Midbrain (tissue), 1 donor: Measurements from ENCODE around the gene GMPS.
"Not testable (repeated sequence)": the region's sequence is repeated elsewhere in the genome, so short reads cannot be mapped to it uniquely, and the experiment has no call there.

Source experiments
- DNase-seq: peaks from one replicate; lab custom pipeline; 2025; lab: John Stamatoyannopoulos, UW

The GMPS gene

DNA sequence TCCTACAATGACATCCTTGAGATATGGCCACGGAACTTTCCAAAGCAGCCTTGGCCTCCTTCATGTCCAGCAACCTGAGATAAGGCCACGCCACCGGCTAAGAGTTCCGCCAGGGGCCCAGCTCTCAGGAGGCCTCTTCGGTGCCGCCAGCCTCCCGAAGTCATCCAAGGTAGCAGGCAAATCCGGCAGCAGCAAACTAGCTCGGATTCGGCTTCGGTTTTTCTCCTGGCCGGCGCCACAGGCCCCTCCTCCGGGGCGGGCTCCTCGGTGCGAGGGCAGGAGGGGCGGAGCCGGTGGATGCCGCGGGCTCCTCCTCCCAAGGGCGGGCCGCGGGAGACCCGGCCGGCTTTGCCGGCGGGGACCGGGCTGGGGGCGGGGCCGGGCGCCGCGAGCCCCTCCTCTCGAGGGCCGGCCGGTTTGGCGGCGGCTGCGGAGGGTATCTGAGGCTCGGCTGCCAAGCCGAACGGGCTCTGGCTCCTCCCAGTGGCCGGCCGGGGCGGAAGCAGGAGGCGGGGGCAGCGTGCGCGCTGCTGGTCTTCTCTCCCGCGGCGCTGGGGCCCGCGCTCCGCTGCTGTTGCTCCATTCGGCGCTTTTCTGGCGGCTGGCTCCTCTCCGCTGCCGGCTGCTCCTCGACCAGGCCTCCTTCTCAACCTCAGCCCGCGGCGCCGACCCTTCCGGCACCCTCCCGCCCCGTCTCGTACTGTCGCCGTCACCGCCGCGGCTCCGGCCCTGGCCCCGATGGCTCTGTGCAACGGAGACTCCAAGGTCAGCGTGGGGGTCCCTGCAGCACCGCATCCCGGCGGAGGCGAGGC, at the start of gene GMPS:
Gene GMPS, plus strand, starts transcription at position 518 of the 812 bp plus-strand sequence. Its CDS starts 221 bp downstream, at position 739.
- peak; percentile 96 for DNase-seq

DNA sequence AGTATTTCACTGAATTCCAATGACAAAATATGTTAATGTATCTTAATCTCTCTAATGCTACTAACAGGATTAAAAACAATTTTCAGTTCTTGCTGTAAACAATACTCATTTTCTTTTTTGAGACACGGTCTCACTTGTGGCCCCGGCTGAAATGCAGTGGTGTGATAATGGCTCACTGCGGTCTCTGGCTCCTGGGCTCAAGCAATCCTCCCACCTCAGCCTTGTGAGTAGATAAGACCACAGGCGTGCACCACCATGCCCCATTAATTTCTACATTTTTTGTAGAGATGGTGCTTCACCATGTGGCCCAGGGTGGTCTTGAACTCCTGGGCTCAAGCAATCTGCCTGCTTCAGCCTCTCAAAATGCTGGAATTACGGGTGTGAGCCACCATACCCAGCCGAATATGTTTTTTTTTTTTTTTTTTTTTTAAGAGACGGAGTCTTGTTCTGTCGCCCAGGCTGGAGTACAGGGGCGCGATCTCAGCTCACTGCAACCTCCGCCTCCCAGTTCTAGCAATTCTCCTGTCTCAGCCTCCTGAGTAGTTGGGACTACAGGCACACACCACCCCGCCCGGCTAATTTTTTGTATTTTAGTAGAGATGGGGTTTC, 41.9 kb upstream of the GMPS start:
- not testable (repeated sequence) for DNase-seq

DNA sequence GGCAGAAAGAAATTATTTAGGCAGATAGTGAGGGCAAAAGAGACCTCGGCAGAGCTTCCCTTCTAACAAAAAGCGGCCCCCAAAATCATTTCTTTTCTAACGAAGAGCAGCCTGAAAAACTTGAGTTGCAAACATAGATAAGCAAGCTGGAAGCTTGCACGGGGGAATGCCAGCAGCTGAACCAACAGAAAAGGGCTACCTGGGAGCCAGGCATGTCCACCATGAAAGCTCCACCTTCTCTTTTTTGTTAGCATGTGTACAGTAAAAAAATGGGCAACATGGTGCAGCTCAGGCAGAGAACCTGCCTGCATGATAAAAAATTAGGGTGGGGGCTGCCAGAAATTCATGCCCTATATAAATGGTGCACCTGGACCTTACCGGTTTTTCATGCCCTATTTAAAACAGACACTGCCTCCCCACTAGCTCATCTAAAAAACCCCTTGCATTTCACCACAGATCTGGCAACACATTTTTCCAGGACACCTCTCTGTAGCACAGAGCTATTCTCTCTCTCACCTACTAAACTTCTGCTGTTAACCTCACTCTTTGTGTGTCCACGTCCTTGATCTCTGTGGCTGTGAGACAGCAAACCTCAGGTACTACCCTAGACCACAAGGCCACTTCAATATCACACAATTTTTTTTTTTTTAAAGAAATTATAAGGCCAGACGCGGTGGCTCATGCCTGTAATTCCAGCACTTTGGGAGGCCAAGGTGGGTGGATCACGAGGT, 34.9 kb upstream of the GMPS start:
- DNase-seq = no peak

- no peak for DNase-seq
Measured at GRCh38 chr3:155843569-155843968, 26.9 kb upstream of the GMPS start.

DNA sequence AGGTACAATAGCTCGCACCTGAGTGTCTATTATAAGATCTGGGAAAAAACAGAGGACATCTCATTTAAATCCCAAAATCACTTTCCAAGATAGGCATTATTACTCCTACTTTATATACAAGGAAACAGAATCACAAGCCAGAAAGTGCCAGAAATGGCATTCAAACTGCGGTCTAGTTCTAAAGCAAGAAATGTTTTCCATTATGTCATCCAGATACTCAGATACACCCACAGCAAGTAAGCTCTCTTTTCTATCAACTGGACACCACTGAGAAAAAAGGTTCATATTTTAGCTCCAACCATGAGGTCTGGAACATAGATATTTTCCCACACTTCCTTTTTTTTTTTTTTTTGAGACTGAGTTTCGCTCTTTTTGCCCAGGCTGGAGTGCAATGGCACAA, 24.3 kb upstream of the GMPS start:
- DNase-seq = no peak

DNA sequence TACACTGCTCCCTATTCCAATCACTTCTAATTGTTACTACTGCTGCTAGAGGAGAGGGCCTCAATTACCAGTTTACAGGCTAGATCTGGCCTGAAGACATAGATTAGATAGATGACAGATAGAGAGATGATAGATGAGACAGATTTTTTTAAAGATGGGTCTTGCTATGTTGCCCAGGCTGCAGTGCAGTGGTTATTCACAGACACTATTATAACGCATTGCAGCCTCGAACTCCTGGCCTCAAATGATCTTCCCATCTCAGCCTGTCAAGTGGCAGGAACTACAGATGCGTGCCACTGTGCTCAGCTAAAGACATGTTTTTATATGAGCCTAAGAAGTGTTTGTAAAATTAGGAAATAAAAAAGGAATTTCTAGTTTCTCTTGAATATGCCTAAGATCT, 22.5 kb upstream of the GMPS start:
- no peak for DNase-seq

DNA sequence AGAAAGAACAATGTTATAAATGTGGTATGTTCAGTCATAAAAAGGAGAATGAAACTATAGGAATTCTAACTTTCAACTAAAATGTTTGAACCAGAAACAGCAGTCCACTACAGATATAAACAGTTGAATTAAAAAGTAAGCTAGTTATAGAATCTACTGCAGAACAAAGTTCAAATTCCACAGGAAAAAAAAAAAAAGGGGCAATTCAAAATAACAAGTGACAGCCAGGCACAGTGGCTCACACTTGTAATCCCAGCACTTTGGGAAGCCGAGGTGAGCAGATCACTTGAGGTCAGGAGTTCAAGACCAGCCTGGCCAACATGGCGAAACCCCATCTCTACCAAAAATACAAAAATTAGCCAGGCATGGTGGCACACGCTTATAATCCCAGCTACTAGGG, 21.0 kb upstream of the GMPS start:
- not testable (repeated sequence) for DNase-seq

DNA sequence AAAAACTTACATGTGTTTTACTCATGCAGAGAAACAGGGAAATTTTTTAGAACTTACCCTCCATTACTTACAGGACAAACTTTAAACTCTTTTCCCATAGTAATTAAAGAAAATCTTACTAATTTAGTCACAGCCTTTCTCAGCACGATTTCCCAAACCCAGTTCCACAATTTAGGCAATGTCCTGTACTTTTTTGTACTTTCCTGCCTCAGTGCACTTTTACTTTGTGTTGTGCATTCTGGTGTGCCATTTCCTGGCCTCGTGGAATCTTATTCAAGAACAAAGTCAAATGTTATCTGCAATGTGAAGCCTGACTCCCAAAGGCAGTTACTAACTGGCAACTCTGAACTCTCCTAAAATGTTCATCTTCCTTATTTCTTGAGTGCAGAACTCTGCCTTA, 18.1 kb upstream of the GMPS start:
- DNase-seq = no peak

GRCh38 chr3:155853214-155854140, 17.0 kb upstream of the GMPS start:
- peak; percentile 47 for DNase-seq

- peak; percentile 100 for DNase-seq
Measured at GRCh38 chr3:155854141-155854940, 16.1 kb upstream of the GMPS start, which contains the start of gene SLC33A1. Gene SLC33A1, minus strand, starts transcription at chr3:155854427. Its CDS starts 430 bp downstream, at chr3:155853997.

DNA sequence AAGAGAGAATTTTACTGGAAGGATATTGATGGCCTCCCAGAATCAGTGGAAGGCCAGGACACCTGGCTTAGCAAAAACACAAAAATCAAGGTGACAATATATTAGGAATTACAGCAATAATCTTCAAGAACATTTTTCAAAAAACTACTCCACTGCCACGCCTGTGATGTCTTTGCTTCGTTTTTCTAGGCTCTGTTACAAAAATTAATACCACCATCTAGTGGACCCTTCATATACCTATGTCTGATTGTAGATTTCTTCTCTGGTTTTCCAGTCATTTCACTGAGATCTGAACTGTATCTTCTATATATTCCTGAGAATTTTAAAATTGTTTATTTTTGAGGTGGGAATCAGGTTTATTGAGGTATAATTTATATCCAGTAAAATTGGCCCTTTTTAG, 10.6 kb upstream of the GMPS start:
- no peak for DNase-seq

DNA sequence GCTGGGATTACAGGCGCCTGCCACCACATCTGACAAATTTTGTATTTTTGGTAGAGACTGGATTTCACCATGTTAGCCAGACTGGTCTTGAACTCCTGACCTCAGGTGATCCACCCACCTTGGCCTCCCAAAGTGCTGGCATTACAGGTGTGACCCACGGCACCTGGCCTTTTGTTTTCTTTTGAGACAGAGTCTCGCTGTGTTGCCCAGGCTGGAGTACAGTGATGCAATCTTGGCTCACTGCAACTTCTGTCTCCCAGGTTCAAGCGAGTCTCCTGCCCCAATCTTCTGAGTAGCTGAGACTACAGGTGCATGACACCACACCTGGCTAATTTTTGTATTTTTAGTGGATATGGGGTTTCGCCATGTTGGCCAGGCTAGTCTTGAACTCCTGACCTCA, 10.0 kb upstream of the GMPS start:
- DNase-seq = not testable (repeated sequence)

DNA sequence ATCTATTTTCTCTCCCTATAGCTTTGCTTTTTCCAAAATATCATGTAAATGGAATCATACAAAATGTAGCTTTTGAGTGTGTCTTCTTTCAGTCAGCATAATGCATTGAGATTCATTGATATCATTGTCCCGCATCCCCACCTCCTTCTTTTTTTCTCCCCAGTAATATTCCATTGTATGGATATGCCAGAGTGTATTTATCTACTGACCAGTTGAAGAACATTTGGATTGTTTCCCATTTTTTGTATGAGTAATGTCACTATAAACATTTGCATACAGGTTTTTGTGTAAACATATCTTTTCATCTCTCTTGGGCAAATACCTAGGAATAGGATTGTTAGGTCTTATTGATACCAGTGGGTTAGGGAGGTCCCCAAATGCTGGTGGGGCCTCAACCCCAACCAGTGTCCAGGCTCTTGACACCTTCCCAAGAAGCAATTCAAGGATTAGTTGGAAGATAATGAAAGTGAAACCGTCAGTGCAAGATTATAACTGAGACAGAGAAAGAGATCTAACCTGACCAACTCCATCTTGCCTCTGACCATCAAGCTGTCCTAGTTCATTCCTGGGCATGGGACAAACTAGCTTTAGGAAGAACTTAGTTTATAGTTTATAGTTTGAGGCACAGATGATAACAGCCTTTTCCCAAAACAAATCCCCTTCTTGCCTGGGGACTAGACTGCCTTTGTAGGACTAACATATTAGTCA, 8.8 kb upstream of the GMPS start:
- no peak for DNase-seq

- not testable (repeated sequence) for DNase-seq
Measured at GRCh38 chr3:155862290-155862982, 8.0 kb upstream of the GMPS start.

DNA sequence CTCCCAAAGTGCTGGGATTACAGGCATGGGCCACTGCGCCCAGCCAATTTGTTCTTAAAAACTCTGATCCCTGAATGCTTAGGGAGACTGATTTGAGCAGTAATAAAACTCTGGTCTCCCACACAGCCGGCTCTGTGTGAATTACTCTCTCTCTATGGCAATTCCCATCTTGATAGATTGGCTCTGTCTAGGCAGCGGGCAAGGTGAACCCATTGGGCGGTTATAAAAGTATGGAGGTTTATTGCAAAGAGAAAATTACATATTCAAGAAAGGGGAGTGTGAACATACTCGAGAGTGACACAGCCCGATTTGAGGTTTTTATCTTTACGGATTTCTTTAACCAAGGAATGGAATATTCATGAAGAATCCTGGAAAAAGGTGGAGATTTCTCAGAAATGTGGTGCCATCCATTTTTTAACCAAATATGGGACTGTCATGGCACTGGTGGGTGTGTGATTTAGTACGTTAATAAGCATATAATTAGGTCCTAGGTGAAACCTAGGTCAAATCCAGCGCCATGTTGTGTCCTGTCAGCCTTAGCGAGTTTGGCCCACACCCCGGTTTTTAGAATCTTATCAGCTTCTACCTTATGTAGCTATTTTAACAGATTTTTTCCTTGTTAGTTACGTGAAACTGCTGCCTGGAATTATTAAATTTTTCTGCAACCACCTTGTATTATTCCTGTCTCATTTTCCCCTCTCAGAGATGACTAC, 7.2 kb upstream of the GMPS start:
- no peak for DNase-seq

GRCh38 chr3:155869691-155870090, 759 bp upstream of the GMPS start:
- no peak for DNase-seq

DNA sequence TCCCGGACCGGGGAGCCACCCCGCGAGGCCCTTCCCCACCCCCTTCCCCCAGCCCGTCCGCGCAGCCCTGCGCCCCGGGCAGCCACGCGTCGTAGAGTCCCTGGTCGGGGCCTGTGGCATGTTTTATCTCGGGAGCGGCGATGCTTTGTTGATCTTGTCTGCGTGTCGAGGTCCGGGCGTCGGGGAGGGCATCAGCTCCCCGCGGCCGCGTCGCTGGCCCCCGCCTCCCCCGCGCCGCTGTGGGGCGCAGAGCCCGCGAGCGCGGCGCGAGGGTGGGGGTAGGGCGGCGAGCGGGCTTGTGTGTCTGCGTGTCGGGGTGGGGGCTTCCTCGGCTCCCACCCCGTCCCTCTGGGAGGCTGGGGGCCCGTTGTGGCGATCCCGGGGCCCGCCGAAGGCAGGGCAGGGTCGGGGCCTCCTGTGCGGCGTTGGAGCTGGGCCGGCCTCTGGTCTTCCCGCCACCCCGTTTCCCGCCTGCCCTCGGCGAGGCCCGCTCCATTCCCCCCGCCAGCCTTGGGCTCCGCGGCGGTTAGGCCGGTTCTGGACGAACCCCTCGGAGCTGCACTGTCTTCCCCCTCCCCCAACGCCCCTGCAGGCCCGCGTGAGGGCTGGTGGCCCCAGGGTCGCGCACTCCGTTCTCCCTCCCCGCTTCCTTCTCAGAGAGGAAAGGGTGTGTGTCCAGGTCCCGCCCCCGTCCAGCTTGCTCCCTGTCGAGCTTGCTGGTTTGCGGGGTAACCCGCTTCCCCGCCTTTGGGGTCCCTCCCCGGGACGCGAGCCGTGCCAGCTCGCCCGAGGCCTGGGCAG, 695 bp downstream of the GMPS start:
- peak; percentile 47 for DNase-seq

- DNase-seq = peak; percentile 54
Measured at GRCh38 chr3:155871746-155872158, 1.3 kb downstream of the GMPS start.
